ENCODE results near the gene NRP1.
"Not testable (repeated sequence)": the region's sequence is repeated elsewhere in the genome, so short reads cannot be mapped to it uniquely, and the experiment has no call there.

Gene NRP1

GRCh38 chr10:33141251-33141650, 193.2 kb downstream of the NRP1 start:
- DNase-seq = no peak

GRCh38 chr10:33139181-33139646, 195.3 kb downstream of the NRP1 start:
- no peak for DNase-seq

GRCh38 chr10:33138686-33139085, 195.8 kb downstream of the NRP1 start:
- not testable (repeated sequence) for DNase-seq

GRCh38 chr10:33137356-33138005, 197.0 kb downstream of the NRP1 start:
- DNase-seq = no peak

- DNase-seq = no peak
Observed at GRCh38 chr10:33136781-33137180, 197.7 kb downstream of the NRP1 start.

- DNase-seq = no peak
Observed at GRCh38 chr10:33136271-33136670, 198.2 kb downstream of the NRP1 start.

- no peak for DNase-seq
Observed at GRCh38 chr10:33134011-33134751, 200.3 kb downstream of the NRP1 start.

GRCh38 chr10:33133557-33133956, 200.9 kb downstream of the NRP1 start:
- DNase-seq = no peak

GRCh38 chr10:33132626-33133025, 201.8 kb downstream of the NRP1 start:
- no peak for DNase-seq

GRCh38 chr10:33129996-33130386, 204.5 kb downstream of the NRP1 start:
- DNase-seq = no peak

- no peak for DNase-seq
Observed at GRCh38 chr10:33129141-33129995, 205.1 kb downstream of the NRP1 start.

GRCh38 chr10:33127622-33128021, 206.8 kb downstream of the NRP1 start:
- DNase-seq = no peak
